Panc1 (cell line): ENCODE measurements around the gene KRTAP10-11.
"Not testable (repeated sequence)": the region's sequence is repeated elsewhere in the genome, so short reads cannot be mapped to it uniquely, and the experiment has no call there.

ENCODE experiments used
- CTCF ChIP-seq: fragments of 450-650 bp; IDR thresholded peaks from 2 replicates; pipeline ENCODE4 v1.5.1; 2017; ENCODE audit warnings: mild to moderate bottlenecking
- POLR2AphosphoS5 ChIP-seq: IDR thresholded peaks from 2 replicates; pipeline ENCODE4 v1.6.1; 2012; ENCODE audit warnings: mild to moderate bottlenecking, low read depth, low read length, moderate library complexity
- SIN3A ChIP-seq: IDR thresholded peaks from 2 replicates; pipeline ENCODE4 v1.6.1; 2012; ENCODE audit warnings: low read depth, mild to moderate bottlenecking, low read length, moderate library complexity, borderline replicate concordance; ENCODE audit not compliant: insufficient read depth

- TF ChIP-seq CTCF, POLR2AphosphoS5, SIN3A: not testable (repeated sequence)
These were observed 35.9 kb upstream of the KRTAP10-11 start for GRCh38 chr21:44610157-44610843.
